ENCODE data around the gene UBE2Z. TPM values are rescaled to one million over a fixed set of nuclear protein-coding genes. Genes with fewer than 3 reads are reported as not detected.

The UBE2Z gene
- total and polyA plus RNA-seq, 2 of the 13 experiments (the other 11 are each of a cell fraction or from before 2014, with no cell fraction given) = 63.2 to 122 TPM

- TF ChIP-seq, protein P1, sequence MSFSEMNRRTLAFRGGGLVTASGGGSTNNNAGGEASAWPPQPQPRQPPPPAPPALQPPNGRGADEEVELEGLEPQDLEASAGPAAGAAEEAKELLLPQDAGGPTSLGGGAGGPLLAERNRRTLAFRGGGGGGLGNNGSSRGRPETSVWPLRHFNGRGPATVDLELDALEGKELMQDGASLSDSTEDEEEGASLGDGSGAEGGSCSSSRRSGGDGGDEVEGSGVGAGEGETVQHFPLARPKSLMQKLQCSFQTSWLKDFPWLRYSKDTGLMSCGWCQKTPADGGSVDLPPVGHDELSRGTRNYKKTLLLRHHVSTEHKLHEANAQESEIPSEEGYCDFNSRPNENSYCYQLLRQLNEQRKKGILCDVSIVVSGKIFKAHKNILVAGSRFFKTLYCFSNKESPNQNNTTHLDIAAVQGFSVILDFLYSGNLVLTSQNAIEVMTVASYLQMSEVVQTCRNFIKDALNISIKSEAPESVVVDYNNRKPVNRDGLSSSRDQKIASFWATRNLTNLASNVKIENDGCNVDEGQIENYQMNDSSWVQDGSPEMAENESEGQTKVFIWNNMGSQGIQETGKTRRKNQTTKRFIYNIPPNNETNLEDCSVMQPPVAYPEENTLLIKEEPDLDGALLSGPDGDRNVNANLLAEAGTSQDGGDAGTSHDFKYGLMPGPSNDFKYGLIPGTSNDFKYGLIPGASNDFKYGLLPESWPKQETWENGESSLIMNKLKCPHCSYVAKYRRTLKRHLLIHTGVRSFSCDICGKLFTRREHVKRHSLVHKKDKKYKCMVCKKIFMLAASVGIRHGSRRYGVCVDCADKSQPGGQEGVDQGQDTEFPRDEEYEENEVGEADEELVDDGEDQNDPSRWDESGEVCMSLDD (CRISPR knock-in tag; IDR thresholded peaks at IDR 0.05; ENCODE audit: borderline replicate concordance) = 0 out of 2 replicates have a peak, but pooled peaks have one; percentile 73
- TF ChIP-seq ZNF7 (CRISPR knock-in tag; IDR thresholded peaks at IDR 0.05) = no peak
- peak; percentile 76 to 82; a peak in 3 of 4 replicates for TF ChIP-seq NR2F1 (CRISPR knock-in tag; IDR thresholded peaks at IDR 0.05)
- TF ChIP-seq ZNF720 (CRISPR knock-in tag; IDR thresholded peaks at IDR 0.05) = no peak
- TF ChIP-seq ZNF10 (CRISPR knock-in tag; IDR thresholded peaks at IDR 0.05; ENCODE audit: borderline replicate concordance, low read depth) = no peak
- TF ChIP-seq ZNF614 (CRISPR knock-in tag; IDR thresholded peaks at IDR 0.05; ENCODE audit: borderline replicate concordance) = peak; percentile 93
- TF ChIP-seq NR2C2 (CRISPR knock-in tag; IDR thresholded peaks at IDR 0.05; ENCODE audit: borderline replicate concordance) = no peak
- peak; percentile 82; the same call in 1 of the 2 replicates for TF ChIP-seq FOXA3 (CRISPR knock-in tag; IDR thresholded peaks at IDR 0.05)
- TF ChIP-seq RBM22 (optimal IDR thresholded peaks at IDR 0.05; ENCODE audit: low read length) = no peak
- TF ChIP-seq ZNF281 (CRISPR knock-in tag; IDR thresholded peaks at IDR 0.05; ENCODE audit: borderline replicate concordance) = peak; percentile 98
- peak; percentile 79 for TF ChIP-seq MIXL1 (CRISPR knock-in tag; IDR thresholded peaks at IDR 0.05)
- TF ChIP-seq, protein P2, sequence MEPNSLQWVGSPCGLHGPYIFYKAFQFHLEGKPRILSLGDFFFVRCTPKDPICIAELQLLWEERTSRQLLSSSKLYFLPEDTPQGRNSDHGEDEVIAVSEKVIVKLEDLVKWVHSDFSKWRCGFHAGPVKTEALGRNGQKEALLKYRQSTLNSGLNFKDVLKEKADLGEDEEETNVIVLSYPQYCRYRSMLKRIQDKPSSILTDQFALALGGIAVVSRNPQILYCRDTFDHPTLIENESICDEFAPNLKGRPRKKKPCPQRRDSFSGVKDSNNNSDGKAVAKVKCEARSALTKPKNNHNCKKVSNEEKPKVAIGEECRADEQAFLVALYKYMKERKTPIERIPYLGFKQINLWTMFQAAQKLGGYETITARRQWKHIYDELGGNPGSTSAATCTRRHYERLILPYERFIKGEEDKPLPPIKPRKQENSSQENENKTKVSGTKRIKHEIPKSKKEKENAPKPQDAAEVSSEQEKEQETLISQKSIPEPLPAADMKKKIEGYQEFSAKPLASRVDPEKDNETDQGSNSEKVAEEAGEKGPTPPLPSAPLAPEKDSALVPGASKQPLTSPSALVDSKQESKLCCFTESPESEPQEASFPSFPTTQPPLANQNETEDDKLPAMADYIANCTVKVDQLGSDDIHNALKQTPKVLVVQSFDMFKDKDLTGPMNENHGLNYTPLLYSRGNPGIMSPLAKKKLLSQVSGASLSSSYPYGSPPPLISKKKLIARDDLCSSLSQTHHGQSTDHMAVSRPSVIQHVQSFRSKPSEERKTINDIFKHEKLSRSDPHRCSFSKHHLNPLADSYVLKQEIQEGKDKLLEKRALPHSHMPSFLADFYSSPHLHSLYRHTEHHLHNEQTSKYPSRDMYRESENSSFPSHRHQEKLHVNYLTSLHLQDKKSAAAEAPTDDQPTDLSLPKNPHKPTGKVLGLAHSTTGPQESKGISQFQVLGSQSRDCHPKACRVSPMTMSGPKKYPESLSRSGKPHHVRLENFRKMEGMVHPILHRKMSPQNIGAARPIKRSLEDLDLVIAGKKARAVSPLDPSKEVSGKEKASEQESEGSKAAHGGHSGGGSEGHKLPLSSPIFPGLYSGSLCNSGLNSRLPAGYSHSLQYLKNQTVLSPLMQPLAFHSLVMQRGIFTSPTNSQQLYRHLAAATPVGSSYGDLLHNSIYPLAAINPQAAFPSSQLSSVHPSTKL (CRISPR knock-in tag; IDR thresholded peaks at IDR 0.05) = peak; percentile 92
- TF ChIP-seq ZC3H4 (CRISPR knock-in tag; IDR thresholded peaks at IDR 0.05; ENCODE audit: borderline replicate concordance) = no peak
Measured at GRCh38 chr17:48970865-48971687, 62.9 kb downstream of the UBE2Z start (continued).

All from HepG2 (cell line).